ENCODE results near the gene TMCO4.

Gene TMCO4

GRCh38 chr1:19775317-19775716 lies 24.4 kb downstream of the TMCO4 start:
- no peak for DNase-seq

- DNase-seq, result no peak
Observed at GRCh38 chr1:19774180-19774785, 25.4 kb downstream of the TMCO4 start.

GRCh38 chr1:19773485-19773884 lies 26.2 kb downstream of the TMCO4 start:
- DNase-seq, result no peak

- no peak for DNase-seq
Observed at GRCh38 chr1:19772053-19772452, 27.7 kb downstream of the TMCO4 start.

- DNase-seq, result no peak
Observed at GRCh38 chr1:19771350-19771749, 28.4 kb downstream of the TMCO4 start.

DNA sequence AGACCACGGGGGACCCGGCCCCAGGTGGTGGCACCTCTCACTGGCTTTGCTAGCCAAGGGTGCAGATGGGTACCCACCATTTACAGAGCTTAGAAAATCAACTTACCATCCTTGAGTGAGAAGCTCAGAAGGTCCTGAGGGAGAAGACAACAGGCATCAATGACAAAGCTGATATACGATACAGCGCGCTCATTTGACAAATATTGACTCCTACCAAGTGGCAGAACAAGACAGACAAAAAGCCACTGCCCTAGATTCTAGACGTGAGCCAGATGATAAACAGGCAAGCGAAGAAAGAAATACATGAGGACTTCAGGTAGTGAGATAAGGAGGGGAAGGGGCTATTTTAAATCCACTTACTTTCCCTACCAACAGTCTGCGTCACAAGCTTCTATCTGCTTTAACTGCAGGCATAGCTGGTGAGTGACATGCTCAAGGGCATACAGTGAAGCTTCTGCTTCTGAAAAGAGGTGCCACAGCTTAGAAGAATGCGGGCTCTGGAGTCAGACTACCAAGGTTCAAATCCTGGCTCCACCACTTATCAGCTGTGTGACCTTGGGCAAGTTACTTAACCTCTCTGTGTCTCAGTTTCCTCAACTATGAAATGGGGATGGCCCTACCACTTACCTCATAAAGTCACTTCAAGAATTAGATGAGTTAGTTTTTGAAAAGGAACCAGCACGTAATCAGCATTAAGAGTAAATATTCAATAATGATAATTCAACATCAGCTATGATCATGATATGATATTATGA lies 29.1 kb downstream of the TMCO4 start:
- DNase-seq, result no peak

GRCh38 chr1:19769211-19769932 lies 30.3 kb downstream of the TMCO4 start:
- peak; percentile 8 for DNase-seq

DNA sequence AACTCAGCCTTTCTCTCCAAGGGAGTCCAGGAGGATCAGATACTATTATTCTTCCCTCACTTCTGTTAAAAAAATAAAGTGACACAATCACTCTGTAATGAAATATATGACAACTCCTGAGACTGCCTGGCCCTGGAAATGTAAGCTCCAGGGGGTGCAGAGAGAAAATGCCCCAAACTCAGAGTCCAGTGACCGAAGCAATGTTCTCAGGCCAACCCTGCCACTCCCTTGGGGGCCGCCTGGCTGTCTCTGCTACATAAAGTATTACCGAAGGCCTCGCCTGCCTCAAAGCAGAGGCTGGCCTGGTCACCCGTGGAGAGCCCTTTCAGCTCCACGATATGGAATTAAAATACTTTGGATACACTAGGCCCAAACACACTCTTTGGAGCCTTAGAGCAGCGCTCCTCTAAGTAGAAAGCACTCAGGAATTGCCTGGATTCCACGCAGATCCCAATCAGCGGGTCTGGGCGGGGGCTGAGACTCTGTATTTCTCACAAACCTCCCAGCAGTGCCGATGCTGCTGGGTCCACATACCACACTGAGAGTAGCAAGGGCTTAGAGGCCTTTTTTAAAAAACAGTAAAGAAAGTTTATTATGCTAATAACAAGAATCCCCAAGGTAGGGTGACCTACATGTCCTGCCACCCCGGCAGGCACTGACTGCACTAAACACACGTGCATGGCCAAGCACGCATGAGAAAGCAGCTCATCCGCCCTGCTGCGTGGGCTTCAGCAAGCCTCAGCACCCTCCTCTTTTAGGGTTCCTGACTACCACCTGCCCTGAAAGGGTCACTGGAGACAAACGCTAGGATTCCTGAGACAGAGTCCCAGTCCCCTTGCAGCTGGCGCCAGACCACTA lies 31.1 kb downstream of the TMCO4 start:
- DNase-seq, result no peak

- peak; percentile 15 for DNase-seq
Observed at GRCh38 chr1:19765623-19766022, 34.1 kb downstream of the TMCO4 start.

- DNase-seq, result no peak
Observed at GRCh38 chr1:19764848-19765247, 34.9 kb downstream of the TMCO4 start.

- DNase-seq, result peak; percentile 22
Observed at GRCh38 chr1:19762175-19762779, 37.4 kb downstream of the TMCO4 start.

GRCh38 chr1:19759740-19760089 lies 40.0 kb downstream of the TMCO4 start:
- DNase-seq, result no peak

DNA sequence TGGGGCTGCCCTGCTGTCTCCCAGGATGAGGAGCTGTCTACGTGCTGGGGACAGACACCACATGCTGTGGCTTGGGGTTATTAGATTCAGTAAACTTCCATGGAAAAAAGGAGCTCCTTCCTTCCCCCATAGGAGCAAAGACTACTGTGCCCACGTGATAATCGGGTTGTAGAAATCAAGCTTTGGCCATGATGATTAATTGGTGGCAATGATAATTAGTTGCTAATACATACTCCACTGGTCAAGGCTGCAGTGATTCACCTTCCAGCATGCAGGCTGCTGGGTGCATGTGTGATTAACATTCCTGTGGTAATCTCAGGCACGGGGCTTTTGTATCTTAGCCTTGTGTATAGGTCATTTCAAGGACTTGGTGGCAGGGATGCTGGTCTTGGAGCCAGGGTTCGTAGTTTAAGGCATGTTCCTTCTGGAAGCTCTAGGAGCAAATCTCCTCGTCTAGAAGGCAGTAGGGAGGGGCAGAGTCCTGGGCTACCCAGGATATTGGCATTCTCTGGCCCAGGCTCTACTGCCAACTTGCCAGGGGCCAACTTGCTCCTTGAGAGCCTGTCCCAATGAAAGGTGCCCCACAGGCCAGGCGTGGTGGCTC lies 41.4 kb downstream of the TMCO4 start:
- DNase-seq, result no peak

- DNase-seq, result no peak
Observed at GRCh38 chr1:19757641-19758040, 42.1 kb downstream of the TMCO4 start.

GRCh38 chr1:19756480-19756879 lies 43.2 kb downstream of the TMCO4 start:
- no peak for DNase-seq

- DNase-seq, result no peak
Observed at GRCh38 chr1:19754482-19754881, 45.2 kb downstream of the TMCO4 start.

DNA sequence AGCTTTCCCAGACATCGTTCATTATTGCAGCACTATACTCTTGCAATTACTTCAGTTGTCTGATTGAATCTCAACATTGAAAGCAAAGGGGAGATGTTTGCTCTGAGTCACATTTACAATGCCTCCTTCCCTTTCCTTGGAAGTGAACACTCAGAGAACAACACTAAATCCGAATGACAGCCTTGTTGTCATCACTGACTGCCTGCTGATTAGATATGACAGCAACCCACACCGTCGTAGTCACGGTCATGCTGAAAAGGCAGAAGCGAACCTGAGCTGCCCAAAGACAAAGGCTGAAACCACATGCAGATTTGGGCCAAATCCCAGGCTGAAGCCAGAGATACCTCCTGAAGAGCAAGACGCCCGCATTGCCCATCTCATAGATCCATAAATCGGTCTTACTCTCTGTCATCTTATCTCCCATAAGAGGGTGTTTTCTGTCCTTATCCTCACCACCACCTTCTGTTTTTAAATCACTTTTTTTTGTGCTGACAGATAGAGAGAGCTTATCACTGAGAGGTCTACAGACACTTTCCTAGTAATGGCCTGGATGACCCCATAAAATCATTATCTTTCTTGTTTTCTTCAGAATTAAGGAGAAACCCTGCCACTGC lies 47.5 kb downstream of the TMCO4 start:
- no peak for DNase-seq

- no peak for DNase-seq
Observed at GRCh38 chr1:19750882-19751276, 48.8 kb downstream of the TMCO4 start.

- no peak for DNase-seq
Observed at GRCh38 chr1:19750101-19750881, 49.4 kb downstream of the TMCO4 start.

DNA sequence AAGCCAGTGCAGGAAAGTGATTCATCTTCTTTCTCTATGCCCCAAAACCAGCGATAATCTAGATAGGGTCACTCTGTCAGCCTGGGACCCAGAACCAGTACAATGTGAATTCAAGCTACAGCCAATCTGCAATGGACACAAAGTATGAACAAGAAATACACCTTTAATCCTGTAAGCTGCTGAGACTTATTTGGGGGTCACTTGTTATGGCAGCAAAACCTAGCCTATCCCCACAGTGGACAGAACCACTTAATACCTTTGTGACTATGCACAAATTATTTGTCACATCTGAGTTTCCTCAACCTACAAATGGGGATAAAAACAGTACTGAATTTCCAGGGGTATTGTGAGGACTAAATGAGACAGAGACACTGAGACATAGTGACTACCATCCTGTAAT lies 50.0 kb downstream of the TMCO4 start:
- DNase-seq, result no peak

DNA sequence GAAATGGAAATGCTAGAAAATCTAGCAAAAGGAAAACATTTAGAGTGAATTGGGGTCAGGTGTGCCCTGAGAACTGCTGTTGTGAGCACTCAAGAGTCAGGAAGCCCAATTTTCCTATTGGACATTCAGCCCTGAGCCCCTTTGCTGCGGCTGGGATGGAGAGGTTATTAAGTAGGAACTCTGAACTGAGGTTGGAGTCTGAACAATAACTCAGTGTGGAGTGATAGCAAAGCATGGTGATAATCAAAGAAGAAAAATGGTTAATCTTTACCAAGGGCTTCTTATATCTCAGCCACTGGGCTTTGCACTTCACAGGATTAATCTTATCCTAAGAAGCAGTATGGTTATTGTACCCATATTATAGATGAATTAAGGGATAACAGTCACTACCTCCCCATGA lies 52.0 kb downstream of the TMCO4 start:
- DNase-seq, result no peak
